ENCODE results near the gene EPHA6.

EPHA6 gene

DNA sequence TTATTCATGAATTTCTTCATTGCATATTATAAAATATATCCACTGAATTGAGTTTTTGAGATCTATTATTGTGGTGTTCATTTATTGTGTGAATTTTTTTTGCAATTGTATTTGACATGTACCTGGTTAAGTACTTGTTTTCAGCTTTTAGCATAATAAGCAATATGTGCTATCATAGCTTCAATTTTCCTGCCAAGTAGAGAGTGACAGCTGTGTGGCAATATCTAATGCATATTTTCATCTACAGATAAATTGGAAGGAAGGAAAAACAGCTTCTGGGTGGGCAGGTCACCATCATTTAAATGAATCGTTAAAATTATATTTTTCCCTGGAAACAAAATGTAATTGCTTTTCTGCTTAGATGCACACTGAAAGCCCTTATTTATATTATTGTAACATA, 296.9 kb downstream of the EPHA6 start:
- H3K4me1 Mint-ChIP-seq = peaks cover 4% of the 10 kb centered on the region
- H3K27me3 Mint-ChIP-seq (ENCODE audit: low read depth) = no peaks in the 10 kb centered on the region
- no peak for TF ChIP-seq CTCF (IDR thresholded peaks at IDR 0.05; ENCODE audit: unreplicated experiment in 3 of 3)
- H3K27ac Mint-ChIP-seq = no peak overlapping the region
- H3K4me3 Mint-ChIP-seq = no peak overlapping the region
- no peaks in the 10 kb centered on the region for H3K9me3 Mint-ChIP-seq
- H3K36me3 Mint-ChIP-seq (ENCODE audit: low read depth) = no peaks in the 10 kb centered on the region

DNA sequence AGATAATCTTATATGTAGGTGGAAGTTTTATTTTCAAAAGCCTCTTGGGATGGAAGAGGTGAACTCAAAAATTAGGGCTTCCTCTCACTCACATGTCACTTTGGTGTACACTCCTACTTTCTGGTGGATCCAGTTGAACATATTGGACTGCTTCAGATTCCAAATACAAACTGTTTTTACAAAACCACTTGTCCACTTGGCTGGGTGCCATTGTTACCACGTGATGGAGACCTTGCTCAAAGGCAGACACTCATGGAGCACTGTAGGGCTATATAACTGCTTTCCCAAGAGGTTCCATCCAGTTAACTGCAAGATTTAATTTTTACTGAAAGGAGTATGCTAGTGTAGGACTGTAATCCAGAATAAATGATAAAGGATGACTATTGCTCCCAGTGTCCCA, 307.0 kb downstream of the EPHA6 start:
- Mint-ChIP-seq H3K27me3 (ENCODE audit: low read depth) (no peaks in the 10 kb centered on the region), H3K36me3 (ENCODE audit: low read depth) (no peaks in the 10 kb centered on the region), H3K4me3 (no peak overlapping the region), H3K27ac (no peak overlapping the region), H3K9me3 (no peaks in the 10 kb centered on the region), H3K4me1 (peaks cover under 1% of the 10 kb centered on the region)
- no peak for TF ChIP-seq CTCF (IDR thresholded peaks at IDR 0.05; ENCODE audit: unreplicated experiment in 3 of 3)

DNA sequence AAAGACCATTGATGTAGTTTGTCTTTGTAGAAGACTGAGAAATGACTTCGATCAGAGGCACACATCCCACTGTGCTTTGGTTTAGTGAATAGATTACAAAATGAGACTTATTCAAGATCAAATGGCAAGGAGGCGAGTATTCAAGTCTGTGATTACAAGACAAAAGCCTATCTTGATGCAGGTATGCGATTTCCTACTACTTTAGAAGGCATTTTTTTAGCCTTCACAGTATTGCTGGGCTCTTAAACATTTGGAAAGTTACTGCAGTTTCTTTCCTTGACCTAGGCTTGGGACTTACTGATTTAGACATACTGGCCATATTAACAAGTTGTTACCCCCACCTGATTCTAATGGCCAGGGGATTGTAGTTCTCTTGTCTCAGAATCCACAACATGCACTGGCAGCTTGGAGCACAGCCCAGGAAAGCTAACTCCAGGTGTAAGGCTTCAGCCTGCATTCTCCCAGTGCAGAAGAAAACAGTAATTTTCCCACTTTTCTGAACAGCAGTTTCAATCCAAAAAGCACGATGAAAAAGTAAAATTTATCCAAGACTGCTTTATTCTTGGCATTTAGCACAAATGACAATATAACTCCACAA, 311.6 kb downstream of the EPHA6 start:
- no peaks in the 10 kb centered on the region for H3K27me3 Mint-ChIP-seq (ENCODE audit: low read depth)
- H3K36me3 Mint-ChIP-seq (ENCODE audit: low read depth) = no peaks in the 10 kb centered on the region
- H3K9me3 Mint-ChIP-seq = no peaks in the 10 kb centered on the region
- H3K27ac Mint-ChIP-seq = no peak overlapping the region
- no peak for TF ChIP-seq CTCF (IDR thresholded peaks at IDR 0.05; ENCODE audit: unreplicated experiment in 3 of 3)
- no peak overlapping the region for H3K4me3 Mint-ChIP-seq
- H3K4me1 Mint-ChIP-seq = peaks cover 4% of the 10 kb centered on the region

DNA sequence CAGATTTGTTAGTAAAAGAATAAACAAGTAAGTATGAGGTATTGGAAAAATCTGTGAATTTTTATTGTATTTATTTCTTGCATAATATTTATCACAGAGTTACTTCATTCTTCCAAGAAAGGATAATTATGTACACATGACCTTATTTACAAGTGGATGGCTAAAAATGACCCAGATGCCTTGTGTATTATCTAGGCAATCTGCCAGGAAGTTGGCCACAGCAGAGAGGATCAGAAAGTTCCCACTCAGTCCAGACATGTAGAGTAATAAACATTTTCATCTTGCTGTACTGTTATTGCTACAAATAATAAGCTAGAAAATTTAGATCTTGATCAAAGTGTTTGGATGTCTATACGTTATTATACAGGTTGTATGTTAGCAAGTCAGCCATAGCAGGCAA, 317.1 kb downstream of the EPHA6 start:
- Mint-ChIP-seq H3K36me3 (ENCODE audit: low read depth) (no peaks in the 10 kb centered on the region), H3K27me3 (ENCODE audit: low read depth) (no peaks in the 10 kb centered on the region), H3K27ac (no peak overlapping the region), H3K4me3 (no peak overlapping the region), H3K9me3 (no peaks in the 10 kb centered on the region), H3K4me1 (peaks cover 3% of the 10 kb centered on the region)
- no peak for TF ChIP-seq CTCF (IDR thresholded peaks at IDR 0.05; ENCODE audit: unreplicated experiment in 3 of 3)

- Mint-ChIP-seq H3K36me3 (ENCODE audit: low read depth) (no peaks in the 10 kb centered on the region), H3K4me3 (no peak overlapping the region), H3K27me3 (ENCODE audit: low read depth) (no peaks in the 10 kb centered on the region), H3K9me3 (peaks cover 18% of the 10 kb centered on the region), H3K27ac (no peak overlapping the region), H3K4me1 (no peaks in the 10 kb centered on the region)
- TF ChIP-seq CTCF (IDR thresholded peaks at IDR 0.05; ENCODE audit: unreplicated experiment in 3 of 3) = no peak
These were observed 324.6 kb downstream of the EPHA6 start for GRCh38 chr3:97138914-97139541.

GRCh38 chr3:97148931-97149330, 334.5 kb downstream of the EPHA6 start:
- Mint-ChIP-seq H3K36me3 (ENCODE audit: low read depth) (no peaks in the 10 kb centered on the region), H3K27ac (no peak overlapping the region), H3K9me3 (peaks cover 3% of the 10 kb centered on the region), H3K27me3 (ENCODE audit: low read depth) (no peaks in the 10 kb centered on the region), H3K4me3 (no peak overlapping the region), H3K4me1 (no peaks in the 10 kb centered on the region)
- TF ChIP-seq CTCF (IDR thresholded peaks at IDR 0.05; ENCODE audit: unreplicated experiment in 3 of 3) = no peak
